NB4 (cell line): ENCODE data around the gene KRT7.

Experiments
- MYC ChIP-seq: IDR thresholded peaks from 2 replicates; pipeline ENCODE4 v1.6.1; 2011; ENCODE audit warnings: low read depth, low read length
- TF ChIP-seq, protein P1 (sequence below): IDR thresholded peaks from one replicate; pipeline ENCODE4 v1.5.1; 2012; ENCODE audit warnings: low read depth, low read length

DNA sequence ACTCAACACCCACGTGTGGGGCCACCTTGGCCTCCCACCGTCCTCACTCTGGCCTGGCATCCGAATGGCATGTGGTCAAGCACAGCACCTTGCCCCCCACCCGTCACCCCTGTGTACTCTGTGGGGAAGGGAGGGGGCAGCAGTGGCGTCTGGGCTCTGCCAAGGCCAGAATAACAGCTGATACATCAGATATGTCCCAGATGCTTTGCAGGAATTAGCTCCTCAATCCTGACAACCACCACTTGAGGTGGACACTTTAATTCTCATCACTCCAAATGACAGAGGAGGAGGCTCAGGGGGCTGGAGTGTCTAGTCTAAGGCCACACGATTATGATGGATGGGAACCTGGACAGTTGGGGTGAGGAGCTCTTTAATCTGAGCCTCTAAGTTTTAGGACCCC is 39.5 kb upstream of the KRT7 start:
- no peak for TF ChIP-seq MYC
- TF ChIP-seq, protein P1, sequence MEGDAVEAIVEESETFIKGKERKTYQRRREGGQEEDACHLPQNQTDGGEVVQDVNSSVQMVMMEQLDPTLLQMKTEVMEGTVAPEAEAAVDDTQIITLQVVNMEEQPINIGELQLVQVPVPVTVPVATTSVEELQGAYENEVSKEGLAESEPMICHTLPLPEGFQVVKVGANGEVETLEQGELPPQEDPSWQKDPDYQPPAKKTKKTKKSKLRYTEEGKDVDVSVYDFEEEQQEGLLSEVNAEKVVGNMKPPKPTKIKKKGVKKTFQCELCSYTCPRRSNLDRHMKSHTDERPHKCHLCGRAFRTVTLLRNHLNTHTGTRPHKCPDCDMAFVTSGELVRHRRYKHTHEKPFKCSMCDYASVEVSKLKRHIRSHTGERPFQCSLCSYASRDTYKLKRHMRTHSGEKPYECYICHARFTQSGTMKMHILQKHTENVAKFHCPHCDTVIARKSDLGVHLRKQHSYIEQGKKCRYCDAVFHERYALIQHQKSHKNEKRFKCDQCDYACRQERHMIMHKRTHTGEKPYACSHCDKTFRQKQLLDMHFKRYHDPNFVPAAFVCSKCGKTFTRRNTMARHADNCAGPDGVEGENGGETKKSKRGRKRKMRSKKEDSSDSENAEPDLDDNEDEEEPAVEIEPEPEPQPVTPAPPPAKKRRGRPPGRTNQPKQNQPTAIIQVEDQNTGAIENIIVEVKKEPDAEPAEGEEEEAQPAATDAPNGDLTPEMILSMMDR: no peak
